ENCODE measurements around the gene AK9.

DNA sequence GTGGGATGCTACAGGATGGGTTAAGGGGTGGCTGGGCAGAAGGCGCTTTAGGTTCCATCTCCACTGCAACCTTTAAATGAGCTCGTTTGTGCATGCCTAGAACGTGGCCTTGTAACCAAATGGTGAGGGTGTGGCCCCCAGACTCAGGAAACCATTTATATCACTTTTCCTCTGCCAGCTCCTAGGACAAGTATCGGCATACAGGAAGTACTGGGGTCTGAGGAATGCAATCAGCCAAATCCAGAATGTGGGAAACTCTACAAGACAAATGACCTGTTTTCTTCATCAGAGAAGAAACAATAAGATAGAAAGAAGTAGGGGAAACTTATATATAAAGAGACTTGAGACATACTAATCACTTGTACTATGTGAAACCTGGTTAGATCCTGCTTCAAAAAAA, 21.2 kb downstream of the AK9 start:
- TF ChIP-seq POLR2AphosphoS5 (IDR thresholded peaks at IDR 0.05), result no peak
- no peak for TF ChIP-seq EP300 (IDR thresholded peaks at IDR 0.05)
- TF ChIP-seq CTCF (IDR thresholded peaks at IDR 0.05), result no peak
